Measurements from ENCODE around the gene VASH1.

DNA sequence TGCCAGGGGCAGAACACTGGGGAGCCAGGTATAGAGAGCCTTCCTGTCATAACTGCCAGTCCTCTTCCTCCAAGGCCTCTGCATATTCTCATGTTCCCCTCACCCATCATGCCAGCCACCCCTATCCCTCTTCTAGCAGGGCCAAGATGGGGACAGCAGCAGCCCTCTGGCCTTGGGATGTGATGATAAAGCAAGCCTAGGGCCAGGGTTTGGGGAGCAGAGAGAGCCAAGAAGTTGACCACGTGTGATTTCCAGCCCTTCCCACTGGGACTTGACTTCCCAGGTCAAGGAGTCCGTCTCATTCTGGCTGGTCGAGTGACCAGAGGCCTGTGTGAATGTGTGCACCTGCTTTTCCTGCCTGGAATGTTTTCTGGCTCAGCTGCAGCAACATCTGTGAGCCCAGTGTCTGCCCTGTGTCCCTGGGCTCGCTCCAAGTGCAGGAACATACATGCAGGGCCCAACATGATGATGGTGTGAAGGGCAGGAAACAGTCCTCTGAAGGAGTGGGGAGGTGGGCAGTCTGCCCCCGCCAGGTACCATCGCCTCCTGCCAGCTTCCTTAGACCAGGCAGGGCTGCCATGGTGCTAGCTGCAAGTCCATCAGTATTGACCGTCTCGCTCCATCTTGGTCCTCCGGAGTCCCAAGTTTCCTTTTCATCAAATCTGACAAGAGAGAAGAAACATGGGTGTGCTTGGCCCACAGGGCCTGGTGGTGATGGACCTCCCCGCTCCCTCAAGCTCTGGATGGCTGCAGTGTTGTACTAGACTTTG is 21.0 kb downstream of the VASH1 start:
- TF ChIP-seq, protein P1, sequence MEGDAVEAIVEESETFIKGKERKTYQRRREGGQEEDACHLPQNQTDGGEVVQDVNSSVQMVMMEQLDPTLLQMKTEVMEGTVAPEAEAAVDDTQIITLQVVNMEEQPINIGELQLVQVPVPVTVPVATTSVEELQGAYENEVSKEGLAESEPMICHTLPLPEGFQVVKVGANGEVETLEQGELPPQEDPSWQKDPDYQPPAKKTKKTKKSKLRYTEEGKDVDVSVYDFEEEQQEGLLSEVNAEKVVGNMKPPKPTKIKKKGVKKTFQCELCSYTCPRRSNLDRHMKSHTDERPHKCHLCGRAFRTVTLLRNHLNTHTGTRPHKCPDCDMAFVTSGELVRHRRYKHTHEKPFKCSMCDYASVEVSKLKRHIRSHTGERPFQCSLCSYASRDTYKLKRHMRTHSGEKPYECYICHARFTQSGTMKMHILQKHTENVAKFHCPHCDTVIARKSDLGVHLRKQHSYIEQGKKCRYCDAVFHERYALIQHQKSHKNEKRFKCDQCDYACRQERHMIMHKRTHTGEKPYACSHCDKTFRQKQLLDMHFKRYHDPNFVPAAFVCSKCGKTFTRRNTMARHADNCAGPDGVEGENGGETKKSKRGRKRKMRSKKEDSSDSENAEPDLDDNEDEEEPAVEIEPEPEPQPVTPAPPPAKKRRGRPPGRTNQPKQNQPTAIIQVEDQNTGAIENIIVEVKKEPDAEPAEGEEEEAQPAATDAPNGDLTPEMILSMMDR (conservative IDR thresholded peaks at IDR 0.05), result no peak
- no peak for TF ChIP-seq EZH2 (IDR thresholded peaks at IDR 0.05; ENCODE audit: low read depth)
